Measurements from ENCODE around the gene ABI3BP.

ABI3BP gene

DNA sequence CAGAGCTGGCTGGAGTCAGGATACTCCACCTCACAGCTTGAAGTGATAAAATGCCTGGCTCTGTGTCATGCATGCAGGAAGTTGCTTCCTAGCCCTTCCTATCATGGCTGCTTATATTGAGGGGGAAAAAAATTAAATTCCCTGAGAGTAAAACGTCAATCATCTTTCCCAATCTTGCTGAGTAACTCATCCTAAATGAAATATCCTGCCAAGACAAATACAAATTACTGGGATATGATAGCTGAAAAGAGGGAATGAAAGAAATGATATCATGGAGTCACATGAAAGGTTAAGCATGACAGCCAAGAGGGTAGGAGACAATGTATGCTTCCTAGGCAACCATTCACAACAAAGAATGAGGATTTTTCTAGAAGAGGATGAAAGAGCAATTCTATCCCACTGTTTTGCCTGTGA lies 110.6 kb downstream of the ABI3BP start:
- DNase-seq, result peak; percentile 26
- H3K36me3 ChIP-seq (replicated peaks), result no peaks in the 10 kb centered on the region

DNA sequence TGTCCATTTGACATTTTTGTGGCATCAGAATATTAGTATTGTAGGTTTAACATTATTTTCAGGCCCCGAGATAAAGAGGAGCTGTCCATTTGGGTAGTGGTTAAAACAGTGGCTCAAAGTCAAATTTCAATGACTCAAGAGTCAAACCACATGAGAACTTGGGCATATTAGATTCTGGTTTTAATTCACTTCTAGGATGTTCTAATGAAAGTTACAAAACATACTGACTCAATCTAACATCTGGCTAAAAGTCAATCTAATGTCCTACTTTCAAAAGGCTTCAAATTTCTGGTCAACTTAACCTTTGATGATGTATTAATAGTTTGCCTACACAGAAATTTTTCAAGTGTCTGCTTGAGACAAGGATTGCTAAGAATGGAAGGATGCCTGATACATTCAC lies 112.4 kb downstream of the ABI3BP start:
- Histone ChIP-seq H3K36me3 (replicated peaks) (no peaks in the 10 kb centered on the region), H3K4me3 (ENCODE audit: low read depth, low read length) (no peak overlapping the region), H3K27me3 (replicated peaks) (no peaks in the 10 kb centered on the region), H3K27ac (no peak overlapping the region)
- TF ChIP-seq, protein P1, sequence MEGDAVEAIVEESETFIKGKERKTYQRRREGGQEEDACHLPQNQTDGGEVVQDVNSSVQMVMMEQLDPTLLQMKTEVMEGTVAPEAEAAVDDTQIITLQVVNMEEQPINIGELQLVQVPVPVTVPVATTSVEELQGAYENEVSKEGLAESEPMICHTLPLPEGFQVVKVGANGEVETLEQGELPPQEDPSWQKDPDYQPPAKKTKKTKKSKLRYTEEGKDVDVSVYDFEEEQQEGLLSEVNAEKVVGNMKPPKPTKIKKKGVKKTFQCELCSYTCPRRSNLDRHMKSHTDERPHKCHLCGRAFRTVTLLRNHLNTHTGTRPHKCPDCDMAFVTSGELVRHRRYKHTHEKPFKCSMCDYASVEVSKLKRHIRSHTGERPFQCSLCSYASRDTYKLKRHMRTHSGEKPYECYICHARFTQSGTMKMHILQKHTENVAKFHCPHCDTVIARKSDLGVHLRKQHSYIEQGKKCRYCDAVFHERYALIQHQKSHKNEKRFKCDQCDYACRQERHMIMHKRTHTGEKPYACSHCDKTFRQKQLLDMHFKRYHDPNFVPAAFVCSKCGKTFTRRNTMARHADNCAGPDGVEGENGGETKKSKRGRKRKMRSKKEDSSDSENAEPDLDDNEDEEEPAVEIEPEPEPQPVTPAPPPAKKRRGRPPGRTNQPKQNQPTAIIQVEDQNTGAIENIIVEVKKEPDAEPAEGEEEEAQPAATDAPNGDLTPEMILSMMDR (IDR thresholded peaks at IDR 0.05; ENCODE audit: low read depth, low read length, missing control alignments), result no peak
- in situ Hi-C loops (cut with HindIII; ENCODE audit: low pct_ligation_motif_present, low sequenced_read_pairs), result no loop called here
- DNase-seq, result no peak

More for the DNA sequence above, 110.6 kb downstream of the ABI3BP start:
- Histone ChIP-seq H3K27me3 (replicated peaks) (no peaks in the 10 kb centered on the region), H3K27ac (no peak overlapping the region), H3K4me3 (ENCODE audit: low read depth, low read length) (no peak overlapping the region)
- TF ChIP-seq, protein P1 (IDR thresholded peaks at IDR 0.05; ENCODE audit: low read depth, low read length, missing control alignments), result no peak
- in situ Hi-C loops (cut with HindIII; ENCODE audit: low pct_ligation_motif_present, low sequenced_read_pairs), result no loop called here

DNA sequence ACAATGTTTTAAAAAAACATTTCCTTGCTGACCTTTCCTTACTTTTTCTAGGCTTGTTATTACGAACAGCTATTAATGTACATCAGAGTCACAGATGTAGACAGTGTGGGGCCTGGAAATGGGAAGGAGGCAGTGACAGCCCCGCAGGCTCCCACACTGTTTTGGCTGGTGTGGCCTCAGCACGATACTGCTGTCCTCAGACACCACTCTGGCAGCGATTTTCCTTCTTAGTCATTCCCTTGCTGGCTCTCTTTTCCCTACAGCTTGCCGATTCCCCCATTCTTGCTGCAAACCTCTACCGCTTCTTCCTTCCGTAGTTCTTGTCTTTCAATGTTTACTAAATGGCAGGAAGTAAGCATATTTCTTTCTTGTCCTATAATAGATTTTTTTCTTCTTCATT lies 113.1 kb downstream of the ABI3BP start:
- DNase-seq, result no peak
- Histone ChIP-seq H3K36me3 (replicated peaks) (no peaks in the 10 kb centered on the region), H3K4me3 (ENCODE audit: low read depth, low read length) (no peak overlapping the region), H3K27ac (no peak overlapping the region), H3K27me3 (replicated peaks) (no peaks in the 10 kb centered on the region)
- TF ChIP-seq, protein P1 (IDR thresholded peaks at IDR 0.05; ENCODE audit: low read depth, low read length, missing control alignments), result no peak
- in situ Hi-C loops (cut with HindIII; ENCODE audit: low pct_ligation_motif_present, low sequenced_read_pairs), result no loop called here

DNA sequence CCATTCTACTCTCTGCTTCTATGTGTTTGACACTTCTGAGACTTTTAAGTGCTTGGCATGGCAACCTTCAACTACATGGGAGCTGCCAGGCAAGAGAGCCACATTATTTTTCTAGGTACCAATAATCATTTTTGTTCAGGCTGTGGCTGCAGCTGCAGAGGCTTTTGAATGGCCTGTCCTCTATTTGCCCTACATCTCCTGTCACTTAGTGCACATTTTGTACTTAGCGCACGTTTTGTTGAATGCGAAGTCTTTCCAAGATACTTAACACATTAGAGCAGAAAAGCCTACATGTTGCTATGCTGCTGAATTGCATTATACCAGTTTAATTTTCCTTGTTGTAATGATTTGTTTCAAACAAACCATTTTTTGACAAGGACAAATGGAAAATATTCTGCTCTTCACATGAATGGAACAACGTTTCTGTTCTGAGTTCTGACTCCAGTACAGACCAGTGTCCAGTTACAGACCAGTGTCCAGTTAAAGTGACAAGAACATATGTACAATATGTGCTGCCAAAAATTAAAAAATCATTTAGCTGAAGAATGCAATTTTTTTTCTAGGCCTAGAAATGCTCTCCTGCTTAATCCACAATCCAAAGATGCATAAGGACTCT lies 113.9 kb downstream of the ABI3BP start:
- TF ChIP-seq, protein P1 (IDR thresholded peaks at IDR 0.05; ENCODE audit: low read depth, low read length, missing control alignments), result no peak
- DNase-seq, result no peak
- Histone ChIP-seq H3K36me3 (replicated peaks) (no peaks in the 10 kb centered on the region), H3K27me3 (replicated peaks) (no peaks in the 10 kb centered on the region), H3K27ac (no peak overlapping the region), H3K4me3 (ENCODE audit: low read depth, low read length) (no peak overlapping the region)
- in situ Hi-C loops (cut with HindIII; ENCODE audit: low pct_ligation_motif_present, low sequenced_read_pairs), result no loop called here

DNA sequence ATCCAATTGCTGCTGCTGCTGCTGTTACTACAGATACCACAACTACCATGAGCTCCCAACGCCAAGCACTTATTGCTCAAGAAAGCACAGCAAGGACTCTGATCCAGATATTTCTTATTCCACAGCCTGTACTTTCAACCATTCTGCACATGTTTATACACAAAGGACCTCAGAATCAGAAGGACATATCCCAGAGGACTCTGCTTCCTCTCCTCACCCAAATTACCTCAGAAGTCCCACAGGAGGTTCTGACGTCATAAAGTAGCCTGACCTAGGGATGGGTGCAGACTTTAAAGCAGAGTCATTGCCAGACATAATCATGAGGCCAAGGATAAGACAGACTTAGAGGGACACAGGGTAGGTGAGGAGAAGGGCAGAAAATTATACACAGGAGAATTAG lies 115.9 kb downstream of the ABI3BP start:
- no peaks in the 10 kb centered on the region for H3K36me3 ChIP-seq (replicated peaks)
- H3K4me3 ChIP-seq (ENCODE audit: low read depth, low read length), result no peak overlapping the region
- no peak overlapping the region for H3K27ac ChIP-seq
- TF ChIP-seq, protein P1 (IDR thresholded peaks at IDR 0.05; ENCODE audit: low read depth, low read length, missing control alignments), result no peak
- in situ Hi-C loops (cut with HindIII; ENCODE audit: low pct_ligation_motif_present, low sequenced_read_pairs), result no loop called here
- no peaks in the 10 kb centered on the region for H3K27me3 ChIP-seq (replicated peaks)
- no peak for DNase-seq

DNA sequence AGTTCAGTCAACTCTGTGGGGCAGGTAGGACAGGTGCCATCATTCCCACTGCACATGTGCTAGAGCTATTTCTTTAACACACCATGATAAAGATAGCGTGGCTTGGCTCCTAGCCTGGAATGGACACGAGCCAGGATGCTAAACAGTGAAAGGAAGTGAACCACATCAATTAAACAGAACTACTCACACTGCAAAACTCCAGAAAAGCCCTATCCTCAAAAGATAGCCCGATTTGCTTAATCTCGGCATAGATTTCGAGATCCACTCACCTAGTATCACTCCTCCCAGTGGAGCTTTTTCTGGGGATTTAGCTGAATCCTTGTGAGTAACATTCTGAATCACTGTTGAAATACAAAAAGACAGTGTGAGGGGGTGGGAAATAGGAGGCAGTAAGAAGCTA lies 118.0 kb downstream of the ABI3BP start:
- peak; percentile 58 for DNase-seq
- TF ChIP-seq, protein P1 (IDR thresholded peaks at IDR 0.05; ENCODE audit: low read depth, low read length, missing control alignments), result no peak
- no peaks in the 10 kb centered on the region for H3K27me3 ChIP-seq (replicated peaks)
- in situ Hi-C loops (cut with HindIII; ENCODE audit: low pct_ligation_motif_present, low sequenced_read_pairs), result no loop called here
- H3K27ac ChIP-seq, result no peak overlapping the region
- no peak overlapping the region for H3K4me3 ChIP-seq (ENCODE audit: low read depth, low read length)
- no peaks in the 10 kb centered on the region for H3K36me3 ChIP-seq (replicated peaks)
